ENCODE data around the gene HIF3A. TPM values are rescaled to one million over a fixed set of nuclear protein-coding genes. Genes with fewer than 3 reads are reported as not detected.

The HIF3A gene
- total and polyA plus RNA-seq, 2 of the 8 experiments (the other 6 are each of a cell fraction or from before 2014, with no cell fraction given): 38.6 to 38.8 TPM

GRCh38 chr19:46254776-46255175 lies 42.1 kb upstream of the HIF3A start (continued):
- TF ChIP-seq CHD7 (IDR thresholded peaks at IDR 0.05; ENCODE audit: insufficient replicate concordance, low read length) (no peak), BRCA1 (IDR thresholded peaks at IDR 0.05; ENCODE audit: low read depth, low read length) (no peak)

Measured in H1 (cell line).